HCT116 (cell line): Measurements from ENCODE around the gene CAMKK1.

Experiments
- CEBPB ChIP-seq: IDR thresholded peaks from 2 replicates; pipeline ENCODE4 v1.6.1; 2012; ENCODE audit warnings: low read depth
- EGR1 ChIP-seq: IDR thresholded peaks from 2 replicates; pipeline ENCODE4 v1.6.1; 2012; ENCODE audit warnings: low read depth
- EZH2 ChIP-seq: fragments of 200-600 bp; sonication (generic); IDR thresholded peaks from 2 replicates; pipeline ENCODE4 v1.6.1; 2017; ENCODE audit warnings: antibody characterized with exemption, mixed run types
- FOSL1 ChIP-seq: IDR thresholded peaks from 2 replicates; pipeline ENCODE4 v1.6.1; 2012; ENCODE audit warnings: low read depth
- JUND ChIP-seq: IDR thresholded peaks from 2 replicates; pipeline ENCODE4 v1.6.1; 2012
- POLR2A ChIP-seq: IDR thresholded peaks from 2 replicates; pipeline ENCODE4 v1.7.0; 2011; ENCODE audit warnings: borderline replicate concordance; ENCODE audit not compliant: insufficient read depth, insufficient read length; ENCODE audit errors: extremely low read depth
- ZBTB33 ChIP-seq: IDR thresholded peaks from 2 replicates; pipeline ENCODE4 v1.6.1; 2011; ENCODE audit warnings: mild to moderate bottlenecking, low read length, moderate library complexity; ENCODE audit not compliant: insufficient replicate concordance; ENCODE audit errors: extremely low read depth
- ZFX ChIP-seq: fragments of 450-650 bp; IDR thresholded peaks from 2 replicates; pipeline ENCODE4 v1.6.1; 2017
- TF ChIP-seq, protein P1 (sequence below), 3 experiments: fragments of 200-600 bp in 1 of 3; sonication (generic) in 1 of 3; IDR thresholded peaks in 2 of 3; conservative IDR thresholded peaks in 1 of 3; 2 replicates each; pipeline ENCODE4 v1.5.1; 2012 to 2017; ENCODE audit warnings: low read depth in 2 of 3, low read length in 2 of 3, antibody characterized with exemption in 1 of 3, borderline replicate concordance in 1 of 3, control low read depth in 1 of 3, mild to moderate bottlenecking in 1 of 3, mixed read lengths in 1 of 3, mixed run types in 1 of 3, moderate library complexity in 1 of 3; ENCODE audit not compliant: insufficient read depth in 1 of 3
- TF ChIP-seq, protein P2 (sequence below): IDR thresholded peaks from 2 replicates; pipeline ENCODE4 v1.6.1; 2012; ENCODE audit warnings: low read depth

DNA sequence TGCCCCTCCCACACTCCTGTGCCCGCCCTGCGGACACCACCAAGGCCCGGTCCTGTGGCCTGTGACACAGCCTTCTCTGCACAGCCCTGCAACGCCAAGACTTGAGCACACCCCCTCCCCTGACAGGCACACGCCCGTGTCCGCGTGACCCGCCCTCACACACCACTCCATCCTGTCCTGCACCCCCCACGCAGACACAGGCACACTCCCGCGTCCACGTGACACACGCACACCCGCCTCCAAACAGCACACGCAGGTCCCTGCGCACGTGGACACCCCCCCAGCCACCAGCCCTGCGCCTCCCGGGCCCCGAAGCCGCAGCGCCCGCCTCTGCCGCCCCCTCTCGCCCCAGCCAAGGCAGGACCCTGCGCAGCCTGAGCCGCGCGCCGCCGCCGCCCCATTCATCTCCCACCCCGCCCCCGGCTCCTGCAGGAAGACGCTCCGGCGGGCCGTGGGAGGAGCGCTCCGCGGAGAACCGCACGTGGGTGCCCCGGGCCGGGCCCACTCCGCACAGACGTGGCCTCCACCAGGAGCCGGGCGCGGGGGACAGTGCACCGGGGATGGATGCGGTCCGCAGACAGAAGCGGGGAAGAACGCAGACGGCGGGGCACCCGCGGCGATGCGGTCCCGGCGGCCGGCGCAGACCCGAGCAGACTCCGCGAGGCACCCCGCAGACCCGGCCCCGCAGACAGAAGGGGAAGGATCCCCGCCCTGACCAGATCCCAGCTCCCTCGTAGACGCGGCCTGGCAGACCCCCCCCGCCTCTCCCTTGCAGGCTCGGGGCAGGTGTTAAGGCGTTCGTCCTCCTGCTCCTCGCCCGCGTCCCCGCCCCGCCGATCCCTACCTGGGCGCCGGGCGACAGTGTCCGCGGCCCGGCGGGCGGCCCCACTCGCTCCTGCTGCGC lies 506 bp downstream of the CAMKK1 start:
- TF ChIP-seq CEBPB (no peak), POLR2A (no peak), FOSL1 (no peak), ZFX (no peak), ZBTB33 (no peak), EZH2 (no peak), EGR1 (peak; percentile 39), JUND (no peak)
- TF ChIP-seq, protein P1, sequence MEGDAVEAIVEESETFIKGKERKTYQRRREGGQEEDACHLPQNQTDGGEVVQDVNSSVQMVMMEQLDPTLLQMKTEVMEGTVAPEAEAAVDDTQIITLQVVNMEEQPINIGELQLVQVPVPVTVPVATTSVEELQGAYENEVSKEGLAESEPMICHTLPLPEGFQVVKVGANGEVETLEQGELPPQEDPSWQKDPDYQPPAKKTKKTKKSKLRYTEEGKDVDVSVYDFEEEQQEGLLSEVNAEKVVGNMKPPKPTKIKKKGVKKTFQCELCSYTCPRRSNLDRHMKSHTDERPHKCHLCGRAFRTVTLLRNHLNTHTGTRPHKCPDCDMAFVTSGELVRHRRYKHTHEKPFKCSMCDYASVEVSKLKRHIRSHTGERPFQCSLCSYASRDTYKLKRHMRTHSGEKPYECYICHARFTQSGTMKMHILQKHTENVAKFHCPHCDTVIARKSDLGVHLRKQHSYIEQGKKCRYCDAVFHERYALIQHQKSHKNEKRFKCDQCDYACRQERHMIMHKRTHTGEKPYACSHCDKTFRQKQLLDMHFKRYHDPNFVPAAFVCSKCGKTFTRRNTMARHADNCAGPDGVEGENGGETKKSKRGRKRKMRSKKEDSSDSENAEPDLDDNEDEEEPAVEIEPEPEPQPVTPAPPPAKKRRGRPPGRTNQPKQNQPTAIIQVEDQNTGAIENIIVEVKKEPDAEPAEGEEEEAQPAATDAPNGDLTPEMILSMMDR (IDR thresholded peaks at IDR 0.05 in 2 of 3, conservative IDR thresholded peaks at IDR 0.05 in 1 of 3; ENCODE audit: borderline replicate concordance in 1 of 3, insufficient read depth in 1 of 3, low read depth in 2 of 3, low read length in 2 of 3) = no peak
- TF ChIP-seq, protein P2, sequence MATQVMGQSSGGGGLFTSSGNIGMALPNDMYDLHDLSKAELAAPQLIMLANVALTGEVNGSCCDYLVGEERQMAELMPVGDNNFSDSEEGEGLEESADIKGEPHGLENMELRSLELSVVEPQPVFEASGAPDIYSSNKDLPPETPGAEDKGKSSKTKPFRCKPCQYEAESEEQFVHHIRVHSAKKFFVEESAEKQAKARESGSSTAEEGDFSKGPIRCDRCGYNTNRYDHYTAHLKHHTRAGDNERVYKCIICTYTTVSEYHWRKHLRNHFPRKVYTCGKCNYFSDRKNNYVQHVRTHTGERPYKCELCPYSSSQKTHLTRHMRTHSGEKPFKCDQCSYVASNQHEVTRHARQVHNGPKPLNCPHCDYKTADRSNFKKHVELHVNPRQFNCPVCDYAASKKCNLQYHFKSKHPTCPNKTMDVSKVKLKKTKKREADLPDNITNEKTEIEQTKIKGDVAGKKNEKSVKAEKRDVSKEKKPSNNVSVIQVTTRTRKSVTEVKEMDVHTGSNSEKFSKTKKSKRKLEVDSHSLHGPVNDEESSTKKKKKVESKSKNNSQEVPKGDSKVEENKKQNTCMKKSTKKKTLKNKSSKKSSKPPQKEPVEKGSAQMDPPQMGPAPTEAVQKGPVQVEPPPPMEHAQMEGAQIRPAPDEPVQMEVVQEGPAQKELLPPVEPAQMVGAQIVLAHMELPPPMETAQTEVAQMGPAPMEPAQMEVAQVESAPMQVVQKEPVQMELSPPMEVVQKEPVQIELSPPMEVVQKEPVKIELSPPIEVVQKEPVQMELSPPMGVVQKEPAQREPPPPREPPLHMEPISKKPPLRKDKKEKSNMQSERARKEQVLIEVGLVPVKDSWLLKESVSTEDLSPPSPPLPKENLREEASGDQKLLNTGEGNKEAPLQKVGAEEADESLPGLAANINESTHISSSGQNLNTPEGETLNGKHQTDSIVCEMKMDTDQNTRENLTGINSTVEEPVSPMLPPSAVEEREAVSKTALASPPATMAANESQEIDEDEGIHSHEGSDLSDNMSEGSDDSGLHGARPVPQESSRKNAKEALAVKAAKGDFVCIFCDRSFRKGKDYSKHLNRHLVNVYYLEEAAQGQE = no peak
